Measurements from ENCODE around the gene KCNK17.

- TF ChIP-seq CTCF (IDR thresholded peaks at IDR 0.05) (no peak), ZFX (IDR thresholded peaks at IDR 0.05; ENCODE audit: borderline replicate concordance) (no peak)
Measured at GRCh38 chr6:39330057-39330456, 15.8 kb upstream of the KCNK17 start.
